Measurements from ENCODE around the gene ATP2C2. TPM values are rescaled to one million over a fixed set of nuclear protein-coding genes. Genes with fewer than 3 reads are reported as not detected.

ATP2C2 gene
- total RNA-seq, 1 experiment from 2014 or later = 26.0 TPM

- POLR2A ChIA-PET (ENCODE audit: unreplicated experiment) = no interaction called here
- no peak overlapping the region for H3K27ac ChIP-seq (ENCODE audit: low read length)
Observed at GRCh38 chr16:84411768-84412167, 43.4 kb downstream of the ATP2C2 start.

DNA sequence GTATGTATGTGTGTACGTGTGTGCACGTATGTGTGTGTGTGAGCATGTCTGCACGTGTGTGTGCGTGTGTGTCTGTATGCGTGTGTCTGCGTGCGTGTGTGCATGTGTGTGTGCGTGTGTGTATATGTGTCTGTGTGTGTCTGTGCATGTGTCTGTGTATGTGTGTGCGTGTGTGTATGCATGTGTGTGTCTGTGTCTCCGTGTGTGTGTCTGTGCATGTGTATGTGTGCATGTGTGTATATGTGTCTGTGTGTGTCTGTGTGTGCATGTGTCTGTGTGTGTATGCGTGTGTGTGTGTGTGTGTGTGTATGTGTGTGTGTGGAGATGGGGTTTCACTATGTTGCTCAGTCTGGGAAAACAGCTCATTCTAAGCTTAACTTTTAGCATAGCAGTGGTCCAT is 43.9 kb downstream of the ATP2C2 start:
- H3K79me2 ChIP-seq (ENCODE audit: low read length) = no peaks in the 10 kb centered on the region
- H3K4me3 ChIP-seq (ENCODE audit: low read length) = no peak overlapping the region
- intact Hi-C loops (cut with micrococcal nuclease) = no loop called here
- TF ChIP-seq, protein P1, sequence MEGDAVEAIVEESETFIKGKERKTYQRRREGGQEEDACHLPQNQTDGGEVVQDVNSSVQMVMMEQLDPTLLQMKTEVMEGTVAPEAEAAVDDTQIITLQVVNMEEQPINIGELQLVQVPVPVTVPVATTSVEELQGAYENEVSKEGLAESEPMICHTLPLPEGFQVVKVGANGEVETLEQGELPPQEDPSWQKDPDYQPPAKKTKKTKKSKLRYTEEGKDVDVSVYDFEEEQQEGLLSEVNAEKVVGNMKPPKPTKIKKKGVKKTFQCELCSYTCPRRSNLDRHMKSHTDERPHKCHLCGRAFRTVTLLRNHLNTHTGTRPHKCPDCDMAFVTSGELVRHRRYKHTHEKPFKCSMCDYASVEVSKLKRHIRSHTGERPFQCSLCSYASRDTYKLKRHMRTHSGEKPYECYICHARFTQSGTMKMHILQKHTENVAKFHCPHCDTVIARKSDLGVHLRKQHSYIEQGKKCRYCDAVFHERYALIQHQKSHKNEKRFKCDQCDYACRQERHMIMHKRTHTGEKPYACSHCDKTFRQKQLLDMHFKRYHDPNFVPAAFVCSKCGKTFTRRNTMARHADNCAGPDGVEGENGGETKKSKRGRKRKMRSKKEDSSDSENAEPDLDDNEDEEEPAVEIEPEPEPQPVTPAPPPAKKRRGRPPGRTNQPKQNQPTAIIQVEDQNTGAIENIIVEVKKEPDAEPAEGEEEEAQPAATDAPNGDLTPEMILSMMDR (conservative IDR thresholded peaks at IDR 0.05; ENCODE audit: low read depth, low read length) = no peak
- no peak for TF ChIP-seq EZH2 (IDR thresholded peaks at IDR 0.05; ENCODE audit: low read length, unreplicated experiment)
- no peak for TF ChIP-seq EZH2phosphoT487 (IDR thresholded peaks at IDR 0.05; ENCODE audit: borderline replicate concordance, low read length)
- CTCF ChIA-PET = no interaction called here
- no peaks in the 10 kb centered on the region for H3K9me3 ChIP-seq (ENCODE audit: low read length)
- H3K36me3 ChIP-seq (ENCODE audit: low read depth, low read length) = no peaks in the 10 kb centered on the region
- POLR2A ChIA-PET (ENCODE audit: unreplicated experiment) = no interaction called here
- H3K9me2 ChIP-seq (replicated peaks; ENCODE audit: low read length) = no peaks in the 10 kb centered on the region
- H3K27ac ChIP-seq (ENCODE audit: low read length) = no peak overlapping the region
- H4K20me1 ChIP-seq (ENCODE audit: low read length) = no peaks in the 10 kb centered on the region
- no peaks in the 10 kb centered on the region for H3K27me3 ChIP-seq (ENCODE audit: low read length)
- no peak overlapping the region for H2AFZ ChIP-seq (ENCODE audit: low read length)
- DNase-seq (no peak), ATAC-seq (no peak)
- no peak overlapping the region for H3K9ac ChIP-seq (ENCODE audit: low read length)
- no TSS peak for BruUV-seq (replicated peaks)
- H3K4me1 ChIP-seq (ENCODE audit: insufficient read depth, low read length) = no peaks in the 10 kb centered on the region
- no peaks in the 10 kb centered on the region for H3F3A ChIP-seq (ENCODE audit: low read length, unreplicated experiment)
- H3K4me2 ChIP-seq (ENCODE audit: low read length) = no peak overlapping the region

More at GRCh38 chr16:84411768-84412167, 43.4 kb downstream of the ATP2C2 start:
- Histone ChIP-seq H3K9me3 (ENCODE audit: low read length) (no peaks in the 10 kb centered on the region), H3K4me2 (ENCODE audit: low read length) (no peak overlapping the region), H3K9ac (ENCODE audit: low read length) (no peak overlapping the region), H3K4me3 (ENCODE audit: low read length) (no peak overlapping the region), H3K79me2 (ENCODE audit: low read length) (no peaks in the 10 kb centered on the region), H3K9me2 (replicated peaks; ENCODE audit: low read length) (no peaks in the 10 kb centered on the region), H3K36me3 (ENCODE audit: low read depth, low read length) (no peaks in the 10 kb centered on the region), H3F3A (ENCODE audit: low read length, unreplicated experiment) (no peaks in the 10 kb centered on the region), H4K20me1 (ENCODE audit: low read length) (no peaks in the 10 kb centered on the region), H3K4me1 (ENCODE audit: insufficient read depth, low read length) (no peaks in the 10 kb centered on the region), H2AFZ (ENCODE audit: low read length) (no peak overlapping the region), H3K27me3 (ENCODE audit: low read length) (no peaks in the 10 kb centered on the region)
- DNase-seq (no peak), ATAC-seq (no peak)
- no TSS peak for BruUV-seq (replicated peaks)
- CTCF ChIA-PET = no interaction called here
- intact Hi-C loops (cut with micrococcal nuclease) = no loop called here
- TF ChIP-seq, protein P1 (conservative IDR thresholded peaks at IDR 0.05; ENCODE audit: low read depth, low read length) = no peak

- Histone ChIP-seq H4K20me1 (ENCODE audit: low read length) (no peaks in the 10 kb centered on the region), H3K4me3 (ENCODE audit: low read length) (no peak overlapping the region), H3K79me2 (ENCODE audit: low read length) (no peaks in the 10 kb centered on the region), H3K4me2 (ENCODE audit: low read length) (no peak overlapping the region), H3K9me2 (replicated peaks; ENCODE audit: low read length) (no peaks in the 10 kb centered on the region), H3K9ac (ENCODE audit: low read length) (no peak overlapping the region), H3K9me3 (ENCODE audit: low read length) (no peaks in the 10 kb centered on the region), H3K36me3 (ENCODE audit: low read depth, low read length) (no peaks in the 10 kb centered on the region), H2AFZ (ENCODE audit: low read length) (no peak overlapping the region), H3F3A (ENCODE audit: low read length, unreplicated experiment) (no peaks in the 10 kb centered on the region), H3K4me1 (ENCODE audit: insufficient read depth, low read length) (no peaks in the 10 kb centered on the region), H3K27me3 (ENCODE audit: low read length) (no peaks in the 10 kb centered on the region), H3K27ac (ENCODE audit: low read length) (no peak overlapping the region)
- no peak for ATAC-seq
- no TSS peak for BruUV-seq (replicated peaks)
- TF ChIP-seq, protein P1 (conservative IDR thresholded peaks at IDR 0.05; ENCODE audit: low read depth, low read length) = no peak
- TF ChIP-seq EZH2phosphoT487 (IDR thresholded peaks at IDR 0.05; ENCODE audit: borderline replicate concordance, low read length) = no peak
- TF ChIP-seq EZH2 (IDR thresholded peaks at IDR 0.05; ENCODE audit: low read length, unreplicated experiment) = no peak
- no peak for DNase-seq
- POLR2A ChIA-PET (ENCODE audit: unreplicated experiment) = no interaction called here
- intact Hi-C loops (cut with micrococcal nuclease) = no loop called here
- CTCF ChIA-PET = no interaction called here
Observed at GRCh38 chr16:84413244-84414004, 45.1 kb downstream of the ATP2C2 start.
